NCI-H82 (cell line): Measurements from ENCODE around the gene NUP214.
"Not testable (repeated sequence)": the region's sequence is repeated elsewhere in the genome, so short reads cannot be mapped to it uniquely, and the experiment has no call there.

ENCODE experiments used
- DNase-seq: peaks from one replicate; lab custom pipeline; 2025; lab: John Stamatoyannopoulos, UW

NUP214 gene

DNA sequence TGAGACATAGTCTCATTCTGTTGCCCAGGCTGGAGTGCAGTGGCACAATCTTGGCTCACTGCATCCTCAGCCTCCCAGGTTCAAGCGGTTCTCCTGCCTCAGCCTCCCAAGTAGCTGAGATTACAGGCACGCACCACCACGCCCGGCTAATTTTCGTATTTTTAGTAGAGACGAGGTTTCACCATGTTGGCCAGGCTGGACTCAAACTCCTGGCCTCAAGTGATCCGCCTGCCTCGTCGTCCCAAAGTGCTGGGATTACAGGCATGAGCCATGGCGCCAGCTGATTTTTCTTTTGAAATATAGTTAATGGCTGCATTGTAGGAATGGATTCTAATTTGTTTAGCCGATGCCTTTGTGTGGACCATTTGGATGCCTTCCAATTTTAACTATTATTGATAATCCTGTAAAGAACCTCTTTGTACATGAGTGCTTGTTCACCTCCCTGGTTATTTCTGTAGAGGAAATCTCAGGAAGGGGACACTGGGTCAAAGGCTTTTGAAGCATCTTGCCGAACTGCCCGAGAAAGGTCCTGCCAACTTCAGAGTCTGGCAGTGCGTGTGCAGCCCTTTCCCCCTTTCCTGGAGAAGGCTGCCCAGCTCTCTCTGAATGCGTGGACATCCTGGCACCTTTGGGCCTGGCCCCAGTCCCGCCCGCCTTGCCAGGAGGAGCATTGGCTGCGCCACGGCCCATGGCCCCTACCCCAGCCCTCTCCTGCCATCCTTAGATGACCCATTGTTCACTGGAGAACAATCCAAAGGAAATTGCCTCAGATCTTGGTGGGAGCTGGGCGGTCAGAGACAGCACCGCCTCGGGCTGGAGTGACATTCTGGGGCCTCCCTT is 8.9 kb upstream of the NUP214 start:
- no peak for DNase-seq

DNA sequence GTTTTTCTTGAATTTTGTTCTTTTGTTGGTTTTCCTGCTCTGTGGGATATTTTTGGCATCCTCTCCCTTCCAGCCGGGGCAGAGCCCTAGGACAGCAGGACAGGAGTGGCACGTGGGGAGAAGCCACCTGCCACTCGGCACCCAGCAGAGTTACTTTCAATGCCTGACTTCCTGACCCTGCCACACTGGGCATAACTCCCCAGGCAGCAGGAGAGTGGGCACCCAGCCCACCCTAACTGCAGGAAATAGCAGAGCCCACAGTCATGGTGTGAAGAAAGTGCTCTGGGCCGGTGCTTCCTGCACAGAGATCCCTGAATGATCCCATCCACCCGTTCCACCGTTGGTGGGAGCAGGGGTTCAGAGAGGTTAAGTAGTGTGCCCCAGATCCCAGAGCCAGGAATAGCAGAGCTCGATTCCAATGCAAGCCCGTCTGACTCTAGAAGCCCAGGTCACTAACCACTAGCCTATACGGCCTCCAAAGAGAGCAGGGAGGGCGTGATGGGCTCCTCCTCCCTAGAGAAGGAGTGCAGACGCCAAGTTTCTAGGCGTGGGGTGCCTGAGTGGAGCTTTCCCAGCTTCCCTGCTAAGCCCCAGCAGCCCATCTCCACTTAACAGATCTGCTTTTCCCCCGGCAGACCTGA is 8.1 kb upstream of the NUP214 start:
- no peak for DNase-seq

DNA sequence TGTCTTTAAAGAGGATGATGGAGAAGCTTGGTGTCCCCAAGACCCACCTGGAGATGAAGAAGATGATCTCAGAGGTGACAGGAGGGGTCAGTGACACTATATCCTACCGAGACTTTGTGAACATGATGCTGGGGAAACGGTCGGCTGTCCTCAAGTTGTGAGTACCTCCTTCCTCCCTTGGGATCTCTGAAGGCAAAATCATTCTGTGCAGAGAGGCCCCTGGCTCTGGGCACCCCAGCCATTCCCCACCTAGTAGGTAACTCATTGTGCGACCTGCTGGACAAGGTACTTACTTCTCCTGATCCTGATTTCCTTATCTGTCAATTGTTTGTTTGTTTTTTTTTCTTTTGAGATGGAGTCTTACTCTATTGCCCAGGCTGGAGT is 7.6 kb upstream of the NUP214 start:
- DNase-seq = no peak

DNA sequence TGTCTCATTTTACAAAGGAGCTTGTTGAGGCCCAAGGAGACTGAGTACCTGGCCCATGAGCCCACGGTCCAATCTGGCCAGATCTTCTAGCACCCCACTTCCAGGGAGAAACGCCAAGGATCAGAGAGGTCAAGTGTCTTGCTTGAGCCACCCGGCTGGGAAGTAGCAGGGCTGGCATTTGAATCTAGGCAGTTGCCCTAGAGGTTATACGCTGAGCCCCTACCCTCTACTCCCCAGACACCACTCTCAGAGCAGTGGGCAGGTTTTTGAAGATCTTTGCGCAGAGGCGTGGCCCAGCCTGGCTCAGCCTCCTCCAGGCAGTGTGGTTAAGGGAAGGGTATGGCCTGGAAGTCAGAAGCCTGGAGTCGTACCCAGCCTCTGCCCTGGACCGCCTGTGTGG is 5.8 kb upstream of the NUP214 start:
- DNase-seq = no peak

DNA sequence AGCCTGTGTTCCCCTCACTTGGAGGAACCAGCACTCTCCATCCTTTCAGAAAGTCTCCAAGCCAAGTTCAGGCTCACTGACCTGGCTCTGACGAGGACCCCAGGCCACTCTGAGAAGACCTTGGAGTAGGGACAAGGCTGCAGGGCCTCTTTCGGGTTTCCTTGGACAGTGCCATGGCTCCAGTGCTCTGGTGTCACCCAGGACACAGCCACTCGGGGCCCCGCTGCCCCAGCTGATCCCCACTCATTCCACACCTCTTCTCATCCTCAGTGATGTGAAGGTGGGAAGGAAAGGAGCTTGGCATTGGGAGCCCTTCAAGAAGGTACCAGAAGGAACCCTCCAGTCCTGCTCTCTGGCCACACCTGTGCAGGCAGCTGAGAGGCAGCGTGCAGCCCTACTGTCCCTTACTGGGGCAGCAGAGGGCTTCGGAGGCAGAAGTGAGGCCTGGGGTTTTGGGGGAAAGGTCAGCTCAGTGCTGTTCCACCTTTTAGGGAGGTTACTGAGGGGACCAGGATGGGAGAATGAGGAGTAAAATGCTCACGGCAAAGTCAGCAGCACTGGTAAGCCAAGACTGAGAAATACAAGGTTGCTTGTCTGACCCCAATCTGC is 4.7 kb upstream of the NUP214 start:
- no peak for DNase-seq

DNA sequence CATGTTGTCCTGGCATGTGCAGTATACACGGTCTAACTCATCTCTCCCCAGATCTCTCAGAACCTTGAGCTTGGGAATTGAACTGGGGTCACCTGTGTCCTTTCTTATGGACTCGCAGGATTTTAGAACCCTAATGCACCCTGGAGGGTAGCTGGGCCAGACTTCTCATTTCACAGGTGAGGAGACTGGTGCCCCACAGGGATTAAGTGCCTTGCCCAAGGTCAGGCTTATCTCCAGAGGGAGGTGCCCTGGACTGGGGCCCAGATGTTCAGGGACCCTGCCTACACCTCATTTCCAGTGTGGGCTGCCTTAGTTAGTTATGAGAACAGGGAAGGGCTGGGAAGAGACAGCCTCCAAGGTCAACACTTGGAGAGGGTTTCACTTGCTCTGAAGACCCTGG is 4.0 kb upstream of the NUP214 start:
- DNase-seq = no peak

DNA sequence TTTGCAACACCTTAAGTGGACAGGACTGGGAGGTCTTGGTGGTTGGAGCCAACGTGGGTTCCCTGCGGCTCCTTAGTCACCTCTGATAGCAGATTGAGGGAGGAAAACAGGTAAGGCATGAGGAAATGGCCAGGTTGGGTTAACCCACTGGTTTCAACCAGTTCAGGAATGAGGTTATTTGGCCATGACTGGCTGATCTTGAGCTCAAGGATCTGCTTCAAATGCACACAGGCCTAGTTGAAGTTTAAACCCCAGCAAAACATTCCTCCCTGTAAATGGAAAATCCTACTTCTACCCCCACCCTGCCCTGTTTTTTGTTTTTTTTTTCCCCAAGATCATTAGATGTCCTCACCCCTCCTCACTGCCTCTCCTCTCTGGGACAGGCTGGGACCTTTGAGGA is 3.2 kb upstream of the NUP214 start:
- no peak for DNase-seq

DNA sequence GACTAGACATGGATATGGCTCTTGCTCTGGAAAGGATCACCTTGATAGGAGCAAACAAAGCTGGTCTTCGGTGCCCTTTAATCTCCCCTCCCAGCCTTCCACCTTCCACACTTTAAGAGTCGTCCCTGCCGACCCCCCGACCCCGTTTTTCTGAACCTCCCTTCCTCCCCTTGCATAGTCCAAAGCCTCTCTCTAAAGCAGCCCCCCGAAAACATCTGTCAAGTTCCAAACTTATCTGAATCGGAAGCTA is 423 bp upstream of the NUP214 start:
- peak; percentile 75 for DNase-seq

DNA sequence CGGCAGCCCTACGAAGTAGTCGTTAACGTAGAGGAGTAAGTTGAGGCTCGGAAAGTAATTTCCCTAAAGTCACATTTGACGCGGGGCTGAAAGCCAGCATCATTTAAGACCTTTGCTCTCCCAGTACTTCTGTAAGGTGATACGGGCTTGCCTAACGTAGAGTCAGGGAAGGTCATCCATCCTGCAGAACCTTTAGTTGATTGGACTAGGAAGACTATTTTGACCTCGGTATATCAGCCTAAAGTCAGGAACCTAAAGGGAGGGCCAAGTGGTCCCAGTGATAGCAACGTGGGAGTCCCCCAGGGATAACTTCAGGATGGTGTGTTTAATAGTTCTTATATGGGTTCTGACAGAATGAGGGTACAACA is 657 bp downstream of the NUP214 start:
- no peak for DNase-seq

DNA sequence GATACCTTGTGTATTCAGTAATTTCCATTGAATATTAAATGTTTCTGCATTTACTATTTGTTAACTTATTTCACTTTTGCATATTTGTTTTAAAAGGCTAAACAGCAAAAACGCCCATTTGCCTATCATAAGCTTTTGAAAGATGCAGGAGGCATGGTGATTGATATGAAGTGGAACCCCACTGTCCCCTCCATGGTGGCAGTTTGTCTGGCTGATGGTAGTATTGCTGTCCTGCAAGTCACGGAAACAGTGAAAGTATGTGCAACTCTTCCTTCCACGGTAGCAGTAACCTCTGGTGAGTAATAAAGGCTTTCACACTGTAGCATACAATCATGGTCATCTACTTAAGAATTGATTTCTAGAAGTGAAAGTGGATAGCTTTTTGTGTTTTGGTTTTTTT is 3.8 kb downstream of the NUP214 start:
- no peak for DNase-seq

DNA sequence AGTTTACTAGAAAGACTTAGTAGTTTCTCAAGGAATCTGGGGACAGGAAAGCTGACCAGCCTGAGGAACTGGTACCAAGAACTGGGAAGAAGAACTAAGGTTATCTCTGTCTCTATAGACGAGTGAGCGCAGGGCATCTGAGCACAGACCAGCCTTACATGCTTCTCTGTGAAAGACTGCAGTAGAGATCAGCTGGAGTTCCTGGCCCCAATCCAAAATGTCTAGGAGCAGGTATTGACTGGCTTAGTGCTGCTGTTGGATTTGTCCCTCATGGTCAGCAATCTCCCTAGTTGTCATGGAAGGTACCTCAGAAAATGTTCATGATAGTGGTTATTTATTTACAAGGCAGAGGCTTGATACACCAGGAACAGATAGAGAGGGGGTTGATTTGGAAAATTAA is 13.3 kb downstream of the NUP214 start:
- peak; percentile 21 for DNase-seq

DNA sequence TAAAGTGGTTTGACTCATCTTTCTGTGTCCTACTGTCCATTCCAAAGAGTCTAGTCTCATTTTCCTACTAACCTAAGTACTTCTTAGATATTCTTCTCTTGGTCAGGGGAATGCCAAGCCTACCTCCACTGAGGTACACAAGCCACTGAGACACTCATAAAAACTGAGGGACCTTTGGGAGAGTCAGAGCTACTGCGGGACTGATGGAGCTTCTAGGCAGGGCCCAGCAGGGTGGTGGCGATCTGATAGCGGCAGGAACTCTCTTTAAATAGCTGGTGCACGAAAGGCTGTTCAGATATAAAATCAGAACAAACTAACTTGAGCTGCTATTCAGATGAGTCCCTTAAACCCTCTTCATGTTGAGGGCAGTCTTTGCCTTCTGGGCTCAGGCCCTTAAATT is 14.7 kb downstream of the NUP214 start:
- DNase-seq = no peak

DNA sequence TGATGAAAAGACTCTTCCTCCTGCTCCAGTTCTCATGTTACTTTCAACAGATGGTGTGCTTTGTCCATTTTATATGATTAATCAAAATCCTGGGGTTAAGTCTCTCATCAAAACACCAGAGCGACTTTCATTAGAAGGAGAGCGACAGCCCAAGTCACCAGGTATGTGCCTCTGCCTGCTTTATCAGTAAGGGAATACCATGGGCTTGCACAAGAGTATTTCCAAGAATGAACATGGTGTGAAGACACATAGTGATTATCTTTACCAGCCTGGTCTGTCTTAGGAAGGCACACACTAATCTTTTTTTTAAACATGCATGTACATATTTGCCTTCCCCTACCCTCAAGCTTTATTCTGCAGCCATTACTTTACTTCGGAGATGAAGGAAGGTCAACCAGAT is 15.2 kb downstream of the NUP214 start:
- no peak for DNase-seq

DNA sequence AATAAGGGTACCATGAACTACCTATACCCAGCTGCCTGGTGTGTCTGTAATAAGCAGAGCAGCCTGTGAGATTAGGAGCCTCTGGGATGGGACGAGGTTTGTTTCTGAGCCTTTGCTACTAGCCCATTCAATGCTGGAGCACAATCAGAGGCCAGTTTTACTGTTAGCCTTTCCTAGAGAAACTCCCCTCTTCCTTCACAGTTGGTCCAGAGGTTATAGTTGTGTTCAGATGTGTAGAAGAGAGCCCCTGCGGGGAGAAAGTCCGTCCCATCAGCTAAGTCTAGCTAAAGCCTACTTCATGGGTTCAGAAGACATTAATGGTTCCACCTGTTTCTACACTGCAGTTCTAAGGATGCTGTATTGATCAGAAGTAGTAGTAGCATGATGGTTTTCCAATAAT is 16.8 kb downstream of the NUP214 start:
- DNase-seq = no peak

DNA sequence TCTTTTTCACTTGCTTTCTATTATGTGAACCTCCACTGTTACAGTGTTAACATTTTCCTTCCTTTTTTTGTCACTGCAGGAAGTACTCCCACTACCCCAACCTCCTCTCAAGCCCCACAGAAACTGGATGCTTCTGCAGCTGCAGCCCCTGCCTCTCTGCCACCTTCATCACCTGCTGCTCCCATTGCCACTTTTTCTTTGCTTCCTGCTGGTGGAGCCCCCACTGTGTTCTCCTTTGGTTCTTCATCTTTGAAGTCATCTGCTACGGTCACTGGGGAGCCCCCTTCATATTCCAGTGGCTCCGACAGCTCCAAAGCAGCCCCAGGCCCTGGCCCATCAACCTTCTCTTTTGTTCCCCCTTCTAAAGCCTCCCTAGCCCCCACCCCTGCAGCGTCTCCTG is 18.8 kb downstream of the NUP214 start:
- DNase-seq = no peak

DNA sequence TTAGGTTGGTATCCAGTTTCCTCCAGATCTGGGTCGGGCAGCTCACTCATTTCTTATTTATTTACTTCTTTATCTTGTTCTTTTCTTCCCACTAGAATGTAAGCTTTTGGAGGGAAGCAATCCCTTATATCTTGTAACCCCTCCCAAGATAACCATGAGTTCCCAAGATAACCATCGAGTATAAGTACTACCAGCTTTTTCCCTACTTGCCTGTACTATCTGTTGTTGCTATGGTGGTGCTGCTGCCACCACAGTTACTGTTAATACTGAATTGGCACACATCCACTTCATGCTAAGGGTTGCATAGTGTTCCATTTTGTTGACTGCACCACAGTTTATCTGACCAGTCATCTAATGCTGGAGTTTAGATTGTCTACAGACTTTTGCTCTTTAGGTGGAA is 19.9 kb downstream of the NUP214 start:
- no peak for DNase-seq

DNA sequence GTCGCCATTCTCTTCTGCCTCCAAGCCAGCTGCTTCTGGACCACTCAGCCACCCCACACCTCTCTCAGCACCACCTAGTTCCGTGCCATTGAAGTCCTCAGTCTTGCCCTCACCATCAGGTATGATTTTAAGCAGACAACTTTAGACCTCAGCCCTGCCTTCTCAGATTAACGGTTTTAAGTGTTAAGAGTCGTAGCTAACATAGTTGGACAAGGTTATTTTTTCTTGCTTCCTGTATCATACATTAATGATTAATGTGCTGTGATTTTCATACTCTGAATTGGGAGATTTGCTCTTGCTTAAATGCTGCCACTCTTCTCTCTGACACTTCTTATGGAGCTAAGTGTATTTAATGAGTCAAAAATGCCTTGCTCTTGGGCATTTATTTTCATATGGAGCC is 20.8 kb downstream of the NUP214 start:
- DNase-seq = no peak

DNA sequence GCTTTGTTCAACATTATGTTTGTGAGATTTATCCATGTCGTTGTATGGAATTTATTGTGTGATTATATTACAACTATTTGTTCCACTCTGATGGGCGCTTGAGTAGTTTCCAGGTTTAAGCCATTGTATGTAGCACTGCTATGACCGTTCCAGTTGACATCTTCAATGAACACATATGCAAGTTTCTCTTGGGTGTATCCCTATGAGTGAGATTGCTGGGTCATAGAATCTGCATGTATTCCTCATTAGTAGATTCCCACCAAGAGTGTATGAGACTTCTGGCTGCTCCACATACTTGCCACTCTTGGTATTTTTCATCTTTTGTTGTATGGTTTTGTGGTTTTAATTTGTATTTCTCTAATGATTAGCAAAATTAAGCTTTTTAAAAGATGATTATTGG is 22.9 kb downstream of the NUP214 start:
- no peak for DNase-seq

DNA sequence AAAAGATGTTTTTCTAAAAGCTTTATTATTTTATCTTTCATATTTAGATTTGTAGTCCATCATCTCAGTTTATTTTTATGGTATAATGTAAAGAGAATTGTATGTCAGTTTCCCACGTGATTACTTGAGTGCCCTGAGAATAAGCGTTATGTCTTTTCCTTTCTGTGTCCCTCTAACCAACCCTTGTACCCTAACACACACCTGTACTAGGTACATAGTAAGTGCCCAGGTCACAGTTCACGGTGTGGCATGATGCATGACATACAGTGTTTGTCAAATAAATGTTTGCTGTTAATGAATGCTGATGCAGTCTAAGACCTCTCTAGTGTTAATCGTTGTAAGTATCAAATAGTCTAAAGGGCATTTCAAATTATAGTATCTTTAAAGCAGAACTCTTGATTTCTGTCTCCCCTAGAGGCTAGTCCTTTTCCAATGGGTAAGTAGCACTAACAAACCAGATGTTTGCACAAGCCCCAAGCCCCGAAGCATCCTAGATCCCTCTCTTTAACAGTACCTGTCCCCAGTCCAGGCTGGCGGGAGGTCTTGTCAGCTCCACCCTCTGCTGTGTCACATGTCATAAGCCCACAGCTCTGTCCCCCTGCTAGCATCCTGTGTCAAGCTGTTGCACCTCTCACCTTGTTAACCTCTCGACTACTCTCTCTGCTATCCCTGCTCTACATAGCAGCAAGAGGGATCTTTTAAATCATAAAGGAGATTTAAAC is 23.7 kb downstream of the NUP214 start:
- DNase-seq = no peak

DNA sequence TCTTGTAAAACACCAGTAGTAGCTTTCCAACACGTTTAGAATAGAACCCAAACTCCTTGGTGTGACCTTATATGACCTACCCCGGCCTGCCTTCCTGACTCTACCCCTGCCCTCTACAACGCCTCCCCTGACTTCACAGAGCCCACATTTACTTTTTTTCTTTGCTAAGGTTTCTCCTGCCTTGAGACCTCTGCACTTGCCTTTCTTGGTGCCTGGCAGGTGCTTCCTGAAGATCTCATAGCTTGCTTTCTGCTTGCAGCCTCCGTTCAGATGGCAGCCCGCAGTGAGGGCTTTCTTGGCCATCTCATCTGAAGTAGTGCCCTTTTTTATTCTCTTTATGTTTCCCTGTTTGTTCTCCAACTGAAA is 24.3 kb downstream of the NUP214 start:
- DNase-seq = no peak

DNA sequence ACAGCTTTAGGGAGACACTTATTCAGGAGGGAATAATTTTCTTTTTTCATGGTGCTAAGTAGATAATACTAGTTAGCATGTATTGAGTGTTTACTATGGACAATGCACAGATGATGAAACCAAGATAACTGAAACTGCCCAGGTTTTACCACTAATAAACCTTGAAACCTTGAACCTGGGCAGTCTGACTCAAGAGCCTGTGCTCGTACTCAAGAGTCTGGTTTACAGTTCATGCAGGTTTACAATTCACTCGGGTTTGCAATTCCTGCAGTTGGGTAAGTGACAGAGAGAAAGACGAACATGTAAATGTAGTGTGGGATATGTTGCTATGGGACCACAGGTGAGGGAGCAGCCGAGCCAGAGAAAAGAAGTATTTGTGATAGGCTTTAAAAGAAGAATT is 28.2 kb downstream of the NUP214 start:
- no peak for DNase-seq

DNA sequence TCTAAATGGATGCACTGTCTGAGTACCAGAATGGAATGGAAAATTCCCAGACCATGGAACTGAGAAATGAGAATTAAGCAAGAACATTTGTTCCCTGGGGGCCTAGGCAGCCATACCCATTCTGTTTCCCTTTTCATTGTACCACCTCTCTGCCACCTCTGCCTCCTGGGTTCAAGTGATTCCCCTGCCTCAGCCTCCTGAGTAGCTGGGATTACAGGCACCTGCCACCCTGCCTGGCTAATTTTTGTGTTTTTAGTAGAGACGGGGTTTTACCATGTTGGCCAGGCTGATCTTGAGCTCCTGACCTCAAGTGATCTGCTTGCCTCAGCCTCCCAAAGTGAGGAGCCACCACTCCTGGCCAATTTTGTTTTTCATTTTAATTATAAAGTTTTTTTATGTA is 33.3 kb downstream of the NUP214 start:
- not testable (repeated sequence) for DNase-seq

DNA sequence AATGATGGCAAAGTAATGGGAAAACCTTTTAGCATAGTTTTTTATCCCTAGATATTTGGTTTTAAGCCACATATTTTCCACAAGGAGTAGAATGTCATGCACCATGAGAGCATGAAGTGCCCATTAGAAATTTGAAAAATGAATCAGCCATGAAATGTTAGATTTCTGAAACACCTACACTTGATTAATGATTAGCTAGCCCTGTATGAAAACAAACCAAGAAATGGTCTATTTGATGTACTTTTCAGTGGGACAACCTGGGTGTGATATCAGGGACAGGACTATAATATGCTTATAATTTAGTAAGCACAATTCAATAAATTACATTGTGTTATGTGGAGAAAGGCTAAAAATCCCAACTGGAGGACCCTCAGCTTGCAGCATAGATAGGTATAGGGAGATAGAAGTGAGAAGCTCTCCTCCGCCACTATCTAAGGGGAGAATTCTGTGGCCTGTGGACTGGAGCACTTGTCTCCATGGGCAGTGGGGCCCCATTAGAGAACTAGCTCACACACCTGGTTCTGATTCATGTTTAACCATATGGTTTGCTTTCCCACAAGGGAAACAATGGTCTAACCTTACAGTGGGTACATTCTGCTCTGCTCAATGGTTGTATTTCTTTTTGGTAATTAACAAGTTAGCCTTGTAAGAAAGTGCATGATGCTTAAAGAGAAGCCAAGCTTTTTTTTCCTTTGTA is 35.2 kb downstream of the NUP214 start:
- DNase-seq = no peak
